Hepatocyte (in vitro differentiated cells): Measurements from ENCODE around the gene GRK5. TPM values are rescaled to one million over a fixed set of nuclear protein-coding genes. Genes with fewer than 3 reads are reported as not detected.

Source experiments
- DNase-seq: peaks from one replicate; pipeline ENCODE4 v3.0.0-alpha.2; 2016; ENCODE audit warnings: low spot score
- H2AFZ ChIP-seq: fragments of 200-600 bp; sonication (generic); 2 replicates; pipeline ENCODE4 v1.6.0; 2016; ENCODE audit warnings: antibody characterized with exemption, mild to moderate bottlenecking
- H3K27ac ChIP-seq: fragments of 200-600 bp; sonication (generic); 2 replicates; pipeline ENCODE4 v1.5.1; 2016; ENCODE audit warnings: mild to moderate bottlenecking
- H3K27me3 ChIP-seq: fragments of 200-600 bp; sonication (generic); 2 replicates; pipeline ENCODE4 v1.6.1; 2016
- H3K36me3 ChIP-seq: fragments of 200-600 bp; sonication (generic); replicated peaks from 2 replicates; pipeline ENCODE4 v1.5.1; 2016; ENCODE audit warnings: low read depth; ENCODE audit not compliant: insufficient read depth
- H3K4me1 ChIP-seq: fragments of 200-600 bp; sonication (generic); 2 replicates; pipeline ENCODE4 v1.5.1; 2016; ENCODE audit warnings: mild to moderate bottlenecking, moderate library complexity; ENCODE audit not compliant: insufficient read depth
- H3K4me2 ChIP-seq: fragments of 200-600 bp; sonication (generic); 2 replicates; pipeline ENCODE4 v1.6.0; 2016
- H3K4me3 ChIP-seq: fragments of 200-600 bp; sonication (generic); 2 replicates; pipeline ENCODE4 v1.5.1; 2016; ENCODE audit warnings: mild to moderate bottlenecking
- H3K79me2 ChIP-seq: fragments of 200-600 bp; sonication (generic); 2 replicates; pipeline ENCODE4 v1.6.0; 2017; ENCODE audit warnings: mild to moderate bottlenecking
- H3K9me2 ChIP-seq: fragments of 200-600 bp; sonication (generic); replicated peaks from 2 replicates; pipeline ENCODE4 v1.6.0; 2017; ENCODE audit warnings: mild to moderate bottlenecking; ENCODE audit not compliant: insufficient read depth
- H3K9me3 ChIP-seq: fragments of 200-600 bp; sonication (generic); 2 replicates; pipeline ENCODE4 v1.5.1; 2016; ENCODE audit warnings: low read depth, mild to moderate bottlenecking
- H4K20me1 ChIP-seq: fragments of 200-600 bp; sonication (generic); 2 replicates; pipeline ENCODE4 v1.6.0; 2016; ENCODE audit warnings: mild to moderate bottlenecking; ENCODE audit not compliant: insufficient read depth, poor library complexity, severe bottlenecking
- EZH2 ChIP-seq: fragments of 200-600 bp; sonication (generic); IDR thresholded peaks from 2 replicates; pipeline ENCODE4 v1.6.1; 2016; ENCODE audit warnings: antibody characterized with exemption, mild to moderate bottlenecking, borderline replicate concordance
- EZH2phosphoT487 ChIP-seq: fragments of 200-600 bp; sonication (generic); IDR thresholded peaks from one replicate; pipeline ENCODE4 v1.6.1; 2018; ENCODE audit warnings: antibody characterized with exemption, mild to moderate bottlenecking, low read depth, moderate library complexity; ENCODE audit not compliant: unreplicated experiment, severe bottlenecking
- WGBS: methylation state at CpG from one replicate; pipeline ENCODE4 v1.1.6; 2016; ENCODE audit warnings: low lambda C conversion rate; ENCODE audit errors: missing lambda C conversion rate; 5-methylcytosine and 5-hydroxymethylcytosine counted together
- polyA plus RNA-seq: library from polyadenylated mRNA; unstranded; fragments of >200 nt; fragmentation: Nextera tagmentation; extraction: Ambion mirVana; gene quantifications from 2 replicates; pipeline ENCODE4 v1.2.1, GENCODE V29; 2016
- total RNA-seq: library from RNA; depleted of rRNA; stranded (reverse); fragments of >200 nt; gene quantifications from 2 replicates; pipeline ENCODE4 v1.2.3, GENCODE V29; 2014
- TF ChIP-seq, protein P1 (sequence below): fragments of 200-600 bp; sonication (generic); IDR thresholded peaks from 2 replicates; pipeline ENCODE4 v1.5.1; 2016; ENCODE audit warnings: antibody characterized with exemption, mild to moderate bottlenecking; ENCODE audit not compliant: poor library complexity

Gene GRK5
- total and polyA plus RNA-seq, 2 experiments from 2014 or later, result 7.6 to 19.9 TPM

- TF ChIP-seq, protein P1, sequence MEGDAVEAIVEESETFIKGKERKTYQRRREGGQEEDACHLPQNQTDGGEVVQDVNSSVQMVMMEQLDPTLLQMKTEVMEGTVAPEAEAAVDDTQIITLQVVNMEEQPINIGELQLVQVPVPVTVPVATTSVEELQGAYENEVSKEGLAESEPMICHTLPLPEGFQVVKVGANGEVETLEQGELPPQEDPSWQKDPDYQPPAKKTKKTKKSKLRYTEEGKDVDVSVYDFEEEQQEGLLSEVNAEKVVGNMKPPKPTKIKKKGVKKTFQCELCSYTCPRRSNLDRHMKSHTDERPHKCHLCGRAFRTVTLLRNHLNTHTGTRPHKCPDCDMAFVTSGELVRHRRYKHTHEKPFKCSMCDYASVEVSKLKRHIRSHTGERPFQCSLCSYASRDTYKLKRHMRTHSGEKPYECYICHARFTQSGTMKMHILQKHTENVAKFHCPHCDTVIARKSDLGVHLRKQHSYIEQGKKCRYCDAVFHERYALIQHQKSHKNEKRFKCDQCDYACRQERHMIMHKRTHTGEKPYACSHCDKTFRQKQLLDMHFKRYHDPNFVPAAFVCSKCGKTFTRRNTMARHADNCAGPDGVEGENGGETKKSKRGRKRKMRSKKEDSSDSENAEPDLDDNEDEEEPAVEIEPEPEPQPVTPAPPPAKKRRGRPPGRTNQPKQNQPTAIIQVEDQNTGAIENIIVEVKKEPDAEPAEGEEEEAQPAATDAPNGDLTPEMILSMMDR, result no peak
- TF ChIP-seq EZH2phosphoT487 (no peak), EZH2 (no peak)
- Histone ChIP-seq H3K4me1 (no peaks in the 10 kb centered on the region), H3K27ac (no peak overlapping the region), H3K4me2 (no peak overlapping the region), H3K9me2 (no peaks in the 10 kb centered on the region), H3K79me2 (no peaks in the 10 kb centered on the region), H3K27me3 (no peaks in the 10 kb centered on the region), H4K20me1 (no peaks in the 10 kb centered on the region), H2AFZ (no peak overlapping the region), H3K36me3 (no peaks in the 10 kb centered on the region), H3K4me3 (no peak overlapping the region), H3K9me3 (no peaks in the 10 kb centered on the region)
- no peak for DNase-seq
- 96% methylated on average over 14 of the region's 14 CpGs for WGBS
These were observed 245.0 kb downstream of the GRK5 start for GRCh38 chr10:119452396-119452795.

DNA sequence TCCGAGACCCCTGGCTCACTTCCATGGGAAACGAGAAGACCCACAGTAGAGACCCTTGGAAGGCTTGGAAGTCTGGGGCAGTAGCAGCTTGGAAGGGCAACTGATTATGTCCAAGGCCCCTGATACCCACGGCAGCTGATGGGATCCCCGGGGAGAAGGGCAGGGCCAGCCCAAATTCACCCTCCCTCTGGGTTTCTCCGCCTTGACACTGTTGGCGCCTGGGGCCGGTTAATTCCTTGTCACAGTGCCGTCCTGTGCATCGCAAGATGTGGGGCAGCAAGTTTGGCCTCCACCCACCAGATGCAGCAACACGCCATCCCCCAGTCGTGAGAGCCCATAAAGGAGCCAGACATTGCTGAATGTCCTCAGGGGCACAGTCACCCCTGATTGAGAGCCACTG is 245.9 kb downstream of the GRK5 start:
- Histone ChIP-seq H3K4me2 (no peak overlapping the region), H3K4me1 (no peaks in the 10 kb centered on the region), H3K27ac (no peak overlapping the region), H3K9me2 (no peaks in the 10 kb centered on the region), H3K4me3 (no peak overlapping the region), H3K79me2 (no peaks in the 10 kb centered on the region), H3K27me3 (no peaks in the 10 kb centered on the region), H2AFZ (no peak overlapping the region), H4K20me1 (no peaks in the 10 kb centered on the region), H3K9me3 (no peaks in the 10 kb centered on the region), H3K36me3 (no peaks in the 10 kb centered on the region)
- 90% methylated on average over 11 of the region's 11 CpGs for WGBS
- DNase-seq, result no peak
- TF ChIP-seq EZH2phosphoT487, result no peak
- TF ChIP-seq, protein P1, result no peak
- no peak for TF ChIP-seq EZH2

- Histone ChIP-seq H3K4me2 (no peak overlapping the region), H3K36me3 (no peaks in the 10 kb centered on the region), H4K20me1 (no peaks in the 10 kb centered on the region), H3K79me2 (no peaks in the 10 kb centered on the region), H3K27ac (no peak overlapping the region), H3K4me3 (no peak overlapping the region), H3K4me1 (no peaks in the 10 kb centered on the region), H3K9me2 (no peaks in the 10 kb centered on the region), H2AFZ (no peak overlapping the region), H3K27me3 (no peaks in the 10 kb centered on the region), H3K9me3 (no peaks in the 10 kb centered on the region)
- TF ChIP-seq, protein P1, result no peak
- WGBS, result 83% methylated on average over 13 of the region's 13 CpGs
- DNase-seq, result no peak
These were observed 246.9 kb downstream of the GRK5 start for GRCh38 chr10:119454316-119454715.

DNA sequence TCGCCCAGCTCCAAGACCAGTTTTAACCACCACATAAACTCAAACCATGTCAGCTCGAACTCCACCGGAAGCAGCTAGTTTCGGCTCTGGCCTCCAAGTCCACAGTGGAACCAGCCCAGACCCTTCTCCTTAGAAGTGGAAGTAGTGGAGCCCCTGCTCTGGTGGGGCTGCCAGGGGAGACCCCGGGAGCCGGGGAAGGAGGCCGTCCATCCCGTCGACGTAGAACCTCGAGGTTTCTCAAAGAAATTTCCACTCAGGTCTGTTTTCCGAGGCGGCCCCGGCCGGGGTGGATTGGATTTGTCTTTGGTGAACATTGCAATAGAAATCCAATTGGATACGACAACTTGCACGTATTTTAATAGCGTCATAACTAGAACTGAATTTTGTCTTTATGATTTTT is 247.6 kb downstream of the GRK5 start:
- H3K9me3 ChIP-seq, result no peaks in the 10 kb centered on the region
- no peak for DNase-seq
- H3K27me3 ChIP-seq, result no peaks in the 10 kb centered on the region
- H3K36me3 ChIP-seq, result no peaks in the 10 kb centered on the region
- 95% methylated on average over 17 of the region's 18 CpGs for WGBS
- no peaks in the 10 kb centered on the region for H3K9me2 ChIP-seq
- no peak overlapping the region for H2AFZ ChIP-seq
- no peak overlapping the region for H3K27ac ChIP-seq
- no peak overlapping the region for H3K4me2 ChIP-seq
- H3K4me3 ChIP-seq, result no peak overlapping the region
- no peaks in the 10 kb centered on the region for H3K79me2 ChIP-seq
- H3K4me1 ChIP-seq, result no peaks in the 10 kb centered on the region
- H4K20me1 ChIP-seq, result no peaks in the 10 kb centered on the region
- TF ChIP-seq, protein P1, result no peak
- TF ChIP-seq EZH2, result no peak
- TF ChIP-seq EZH2phosphoT487, result no peak
